Measurements from ENCODE around the gene OR2G2. TPM values are rescaled to one million over a fixed set of nuclear protein-coding genes. Genes with fewer than 3 reads are reported as not detected.

Gene OR2G2
- total RNA-seq, 1 experiment from 2014 or later: not detected

- H3K4me1 ChIP-seq (ENCODE audit: control insufficient read depth, insufficient read depth, low read length): no peaks in the 10 kb centered on the region
Observed at GRCh38 chr1:247539215-247539614, 48.9 kb upstream of the OR2G2 start.

DNA sequence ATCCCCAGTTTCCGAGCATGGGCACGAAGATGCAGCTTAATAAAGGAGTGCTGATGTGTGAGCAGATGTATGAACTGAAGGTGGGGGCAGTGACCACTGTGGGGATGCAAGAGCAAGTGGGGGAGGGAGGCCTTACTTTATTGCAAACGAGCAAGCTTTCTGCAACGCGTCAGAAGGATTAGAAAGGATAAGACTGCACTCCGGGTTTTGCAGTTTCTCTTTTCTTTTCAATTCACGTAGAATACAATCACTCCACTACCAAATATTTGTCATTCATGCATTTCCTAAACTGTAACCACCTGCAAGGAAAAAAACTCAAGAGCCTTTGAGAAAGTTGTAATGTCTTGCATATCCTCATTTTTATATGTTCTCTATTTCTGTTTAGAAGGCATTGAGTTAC is 47.6 kb upstream of the OR2G2 start:
- BruUV-seq (replicated peaks): no TSS peak
- DNase-seq (ENCODE audit: low read depth, low spot score) (no peak), ATAC-seq (no peak)
- no peaks in the 10 kb centered on the region for H3K36me3 ChIP-seq (ENCODE audit: control insufficient read depth, insufficient read depth, low read length)
- no peaks in the 10 kb centered on the region for H3K9me3 ChIP-seq (ENCODE audit: control insufficient read depth, insufficient read depth, low read depth, low read length)
- in situ Hi-C loops (cut with HindIII; ENCODE audit: low pct_unique_long_range_greater_than_20kb, low sequenced_read_pairs): no loop called here
- ChIA-PET POLR2A (no interaction called here), CTCF (no interaction called here)
- no peak overlapping the region for H3K27ac ChIP-seq (ENCODE audit: low read length)
- H3K27me3 ChIP-seq (ENCODE audit: control insufficient read depth, insufficient read depth, low read length): no peaks in the 10 kb centered on the region
- intact Hi-C loops (cut with micrococcal nuclease; ENCODE audit: unreplicated experiment): no loop called here
- H3K4me1 ChIP-seq (ENCODE audit: control insufficient read depth, insufficient read depth, low read length): no peaks in the 10 kb centered on the region
- TF ChIP-seq, protein P1, sequence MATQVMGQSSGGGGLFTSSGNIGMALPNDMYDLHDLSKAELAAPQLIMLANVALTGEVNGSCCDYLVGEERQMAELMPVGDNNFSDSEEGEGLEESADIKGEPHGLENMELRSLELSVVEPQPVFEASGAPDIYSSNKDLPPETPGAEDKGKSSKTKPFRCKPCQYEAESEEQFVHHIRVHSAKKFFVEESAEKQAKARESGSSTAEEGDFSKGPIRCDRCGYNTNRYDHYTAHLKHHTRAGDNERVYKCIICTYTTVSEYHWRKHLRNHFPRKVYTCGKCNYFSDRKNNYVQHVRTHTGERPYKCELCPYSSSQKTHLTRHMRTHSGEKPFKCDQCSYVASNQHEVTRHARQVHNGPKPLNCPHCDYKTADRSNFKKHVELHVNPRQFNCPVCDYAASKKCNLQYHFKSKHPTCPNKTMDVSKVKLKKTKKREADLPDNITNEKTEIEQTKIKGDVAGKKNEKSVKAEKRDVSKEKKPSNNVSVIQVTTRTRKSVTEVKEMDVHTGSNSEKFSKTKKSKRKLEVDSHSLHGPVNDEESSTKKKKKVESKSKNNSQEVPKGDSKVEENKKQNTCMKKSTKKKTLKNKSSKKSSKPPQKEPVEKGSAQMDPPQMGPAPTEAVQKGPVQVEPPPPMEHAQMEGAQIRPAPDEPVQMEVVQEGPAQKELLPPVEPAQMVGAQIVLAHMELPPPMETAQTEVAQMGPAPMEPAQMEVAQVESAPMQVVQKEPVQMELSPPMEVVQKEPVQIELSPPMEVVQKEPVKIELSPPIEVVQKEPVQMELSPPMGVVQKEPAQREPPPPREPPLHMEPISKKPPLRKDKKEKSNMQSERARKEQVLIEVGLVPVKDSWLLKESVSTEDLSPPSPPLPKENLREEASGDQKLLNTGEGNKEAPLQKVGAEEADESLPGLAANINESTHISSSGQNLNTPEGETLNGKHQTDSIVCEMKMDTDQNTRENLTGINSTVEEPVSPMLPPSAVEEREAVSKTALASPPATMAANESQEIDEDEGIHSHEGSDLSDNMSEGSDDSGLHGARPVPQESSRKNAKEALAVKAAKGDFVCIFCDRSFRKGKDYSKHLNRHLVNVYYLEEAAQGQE (IDR thresholded peaks at IDR 0.05; ENCODE audit: insufficient read depth in 1 of 2, low read depth in 2 of 2, low read length in 1 of 2): no peak
- TF ChIP-seq SIN3A (IDR thresholded peaks at IDR 0.05; ENCODE audit: borderline replicate concordance, insufficient read depth, low read depth, low read length) (no peak), TCF7L2 (IDR thresholded peaks at IDR 0.05; ENCODE audit: low read depth, low read length) (no peak), POLR2AphosphoS5 (IDR thresholded peaks at IDR 0.05; ENCODE audit: low read depth, low read length) (no peak), CTCF (IDR thresholded peaks at IDR 0.05) (no peak)
- H3K4me3 ChIP-seq (ENCODE audit: low read depth in 2 of 2, low read length in 2 of 2): no peak overlapping the region

More at GRCh38 chr1:247539215-247539614, 48.9 kb upstream of the OR2G2 start:
- no peak for DNase-seq (ENCODE audit: low read depth, low spot score)
- Histone ChIP-seq H3K4me3 (ENCODE audit: low read depth in 2 of 2, low read length in 2 of 2) (no peak overlapping the region), H3K27ac (ENCODE audit: low read length) (no peak overlapping the region), H3K36me3 (ENCODE audit: control insufficient read depth, insufficient read depth, low read length) (no peaks in the 10 kb centered on the region), H3K27me3 (ENCODE audit: control insufficient read depth, insufficient read depth, low read length) (no peaks in the 10 kb centered on the region), H3K9me3 (ENCODE audit: control insufficient read depth, insufficient read depth, low read depth, low read length) (no peaks in the 10 kb centered on the region)
- TF ChIP-seq CTCF (IDR thresholded peaks at IDR 0.05) (no peak), POLR2AphosphoS5 (IDR thresholded peaks at IDR 0.05; ENCODE audit: low read depth, low read length) (no peak), SIN3A (IDR thresholded peaks at IDR 0.05; ENCODE audit: borderline replicate concordance, insufficient read depth, low read depth, low read length) (no peak), TCF7L2 (IDR thresholded peaks at IDR 0.05; ENCODE audit: low read depth, low read length) (no peak)
- TF ChIP-seq, protein P1 (IDR thresholded peaks at IDR 0.05; ENCODE audit: insufficient read depth in 1 of 2, low read depth in 2 of 2, low read length in 1 of 2): no peak
- POLR2A ChIA-PET: no interaction called here
- intact Hi-C loops (cut with micrococcal nuclease; ENCODE audit: unreplicated experiment): no loop called here
- BruUV-seq (replicated peaks): no TSS peak
- CTCF ChIA-PET: no interaction called here
- in situ Hi-C loops (cut with HindIII; ENCODE audit: low pct_unique_long_range_greater_than_20kb, low sequenced_read_pairs): no loop called here
- no peak for ATAC-seq

Data from Panc1 (cell line).